Measurements from ENCODE around the gene ATF1. TPM values are rescaled to one million over a fixed set of nuclear protein-coding genes. Genes with fewer than 3 reads are reported as not detected.

The ATF1 gene
- 4.7 and 20.4 TPM in 2 replicates for total RNA-seq

GRCh38 chr12:50763639-50764285 lies at the start of gene ATF1:
Gene ATF1, plus strand, starts transcription at chr12:50764101. Its CDS starts 16,045 bp downstream, at chr12:50780146.

GRCh38 chr12:50842637-50843493 lies 79.0 kb downstream of the ATF1 start, which contains the start of gene TMPRSS12:
Gene TMPRSS12, plus strand, starts transcription at chr12:50842926. Its CDS starts 39 bp downstream, at chr12:50842965.

Other genes starting within 250 kb of the ATF1 start
- not detected in 2 replicates for gene TMPRSS12, start 78.8 kb downstream of the ATF1 start, total RNA-seq
- not detected in 2 replicates for gene HIGD1C, start 188.4 kb downstream of the ATF1 start, total RNA-seq

All from cardiac atrium fibroblast (primary cell).